ENCODE results near the gene COL17A1. TPM values are rescaled to one million over a fixed set of nuclear protein-coding genes. Genes with fewer than 3 reads are reported as not detected.

Gene COL17A1
- total RNA-seq, 1 donor from 2014 or later, result not detected

GRCh38 chr10:104100795-104101194, 15.1 kb upstream of the COL17A1 start:
- DNase-seq (no peak), ATAC-seq (ENCODE audit: poor library complexity) (no peak)
- intact Hi-C loops (cut with DNase I), result no loop called here

- ATAC-seq (ENCODE audit: poor library complexity) (no peak), DNase-seq (no peak)
- intact Hi-C loops (cut with DNase I), result no loop called here
Observed at GRCh38 chr10:104099941-104100340, 14.3 kb upstream of the COL17A1 start.

- intact Hi-C loops (cut with DNase I), result no loop called here
- ATAC-seq (ENCODE audit: poor library complexity), result no peak
- DNase-seq, result no peak
Observed at GRCh38 chr10:104099269-104099668, 13.6 kb upstream of the COL17A1 start.

- no peak for ATAC-seq (ENCODE audit: poor library complexity)
- intact Hi-C loops (cut with DNase I), result no loop called here
- no peak for DNase-seq
Observed at GRCh38 chr10:104098358-104098925, 12.8 kb upstream of the COL17A1 start.

GRCh38 chr10:104096692-104097091, 11.0 kb upstream of the COL17A1 start:
- DNase-seq (no peak), ATAC-seq (ENCODE audit: poor library complexity) (no peak)
- intact Hi-C loops (cut with DNase I), result no loop called here

- intact Hi-C loops (cut with DNase I), result no loop called here
- DNase-seq, result no peak
- ATAC-seq (ENCODE audit: poor library complexity), result no peak
Observed at GRCh38 chr10:104092749-104093148, 7.1 kb upstream of the COL17A1 start.

- DNase-seq, result no peak
- no peak for ATAC-seq (ENCODE audit: poor library complexity)
- intact Hi-C loops (cut with DNase I), result no loop called here
Observed at GRCh38 chr10:104090611-104091010, 4.9 kb upstream of the COL17A1 start.

GRCh38 chr10:104089621-104090020, 3.9 kb upstream of the COL17A1 start:
- intact Hi-C loops (cut with DNase I), result no loop called here
- DNase-seq, result no peak
- ATAC-seq (ENCODE audit: poor library complexity), result no peak

- ATAC-seq (ENCODE audit: poor library complexity), result no peak
Observed at GRCh38 chr10:104088239-104088638, 2.6 kb upstream of the COL17A1 start.

GRCh38 chr10:104084482-104085142, 1.1 kb downstream of the COL17A1 start:
- ATAC-seq (ENCODE audit: poor library complexity), result no peak
- intact Hi-C loops (cut with DNase I), result no loop called here
- DNase-seq, result no peak

More at GRCh38 chr10:104088239-104088638, 2.6 kb upstream of the COL17A1 start:
- intact Hi-C loops (cut with DNase I), result no loop called here
- DNase-seq, result no peak

- ATAC-seq (ENCODE audit: poor library complexity), result no peak
- no peak for DNase-seq
- intact Hi-C loops (cut with DNase I), result no loop called here
Observed at GRCh38 chr10:104081998-104082397, 3.7 kb downstream of the COL17A1 start.

- no peak for DNase-seq
- ATAC-seq (ENCODE audit: poor library complexity), result no peak
- intact Hi-C loops (cut with DNase I), result no loop called here
Observed at GRCh38 chr10:104080762-104081161, 4.9 kb downstream of the COL17A1 start.

- ATAC-seq (ENCODE audit: poor library complexity) (no peak), DNase-seq (no peak)
- intact Hi-C loops (cut with DNase I), result no loop called here
Observed at GRCh38 chr10:104077663-104078151, 8.0 kb downstream of the COL17A1 start.

- intact Hi-C loops (cut with DNase I), result no loop called here
- no peak for ATAC-seq (ENCODE audit: poor library complexity)
Observed at GRCh38 chr10:104077247-104077646, 8.4 kb downstream of the COL17A1 start.

GRCh38 chr10:104076743-104077160, 8.9 kb downstream of the COL17A1 start:
- peak; percentile 65 for ATAC-seq (ENCODE audit: poor library complexity)
- peak; percentile 54 for DNase-seq
- intact Hi-C loops (cut with DNase I), result no loop called here

More at GRCh38 chr10:104077247-104077646, 8.4 kb downstream of the COL17A1 start:
- DNase-seq, result no peak

- DNase-seq (no peak), ATAC-seq (ENCODE audit: poor library complexity) (no peak)
- intact Hi-C loops (cut with DNase I), result no loop called here
Observed at GRCh38 chr10:104074505-104074904, 11.2 kb downstream of the COL17A1 start.

GRCh38 chr10:104072786-104073185, 12.9 kb downstream of the COL17A1 start:
- no peak for DNase-seq
- intact Hi-C loops (cut with DNase I), result no loop called here
- ATAC-seq (ENCODE audit: poor library complexity), result no peak

- intact Hi-C loops (cut with DNase I), result no loop called here
- no peak for ATAC-seq (ENCODE audit: poor library complexity)
- DNase-seq, result no peak
Observed at GRCh38 chr10:104069613-104070012, 16.1 kb downstream of the COL17A1 start.

GRCh38 chr10:104067525-104067924, 18.2 kb downstream of the COL17A1 start:
- ATAC-seq (ENCODE audit: poor library complexity) (no peak), DNase-seq (no peak)
- intact Hi-C loops (cut with DNase I), result no loop called here

GRCh38 chr10:104066945-104067344, 18.7 kb downstream of the COL17A1 start:
- intact Hi-C loops (cut with DNase I), result no loop called here
- no peak for ATAC-seq (ENCODE audit: poor library complexity)
- DNase-seq, result no peak
